ENCODE results near the gene POLR2H.
A peak's percentile ranks its signal among the peaks of the same experiment; 100 is the strongest.

The POLR2H gene

GRCh38 chr3:184389384-184389783 is 27.9 kb downstream of the POLR2H start:
- DNase-seq, result no peak

- no peak for DNase-seq
Observed at GRCh38 chr3:184389935-184390528, 28.5 kb downstream of the POLR2H start.

- no peak for DNase-seq
Observed at GRCh38 chr3:184391266-184391665, 29.8 kb downstream of the POLR2H start.

GRCh38 chr3:184395320-184395660 is 33.8 kb downstream of the POLR2H start:
- DNase-seq, result peak; percentile 60

GRCh38 chr3:184399410-184399809 is 37.9 kb downstream of the POLR2H start:
- peak; percentile 42 for DNase-seq

GRCh38 chr3:184405075-184406030 is 43.8 kb downstream of the POLR2H start:
- no peak for DNase-seq

GRCh38 chr3:184409331-184409926 is 47.9 kb downstream of the POLR2H start:
- DNase-seq, result no peak

- DNase-seq, result no peak
Observed at GRCh38 chr3:184409946-184410500, 48.5 kb downstream of the POLR2H start.

- DNase-seq, result no peak
Observed at GRCh38 chr3:184414418-184415202, 53.1 kb downstream of the POLR2H start.

GRCh38 chr3:184415203-184415490 is 53.6 kb downstream of the POLR2H start:
- no peak for DNase-seq

GRCh38 chr3:184417619-184418327 is 56.3 kb downstream of the POLR2H start:
- DNase-seq, result peak; percentile 52

Measured in right hindlimb (tissue), 1 donor.